ENCODE measurements around the gene SERHL2.

DNA sequence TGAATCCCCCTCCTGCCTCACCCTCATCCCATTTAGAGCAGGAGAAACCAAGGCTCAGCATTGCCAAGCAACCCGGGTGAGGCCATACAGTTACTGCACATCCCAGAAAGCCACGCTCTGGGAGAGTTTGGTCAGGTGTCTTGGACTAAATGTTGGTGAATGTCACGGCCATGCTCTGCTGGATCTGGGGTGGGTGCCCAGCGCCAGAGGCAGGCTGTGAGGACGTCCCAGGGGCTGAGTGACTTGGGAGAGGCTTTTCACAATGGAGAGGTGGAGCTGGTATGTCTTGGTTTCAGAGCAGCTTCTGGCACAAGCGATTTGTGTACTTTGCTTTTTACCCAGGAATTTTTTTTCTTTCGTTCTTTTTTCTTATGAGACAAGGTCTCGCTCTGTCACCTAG lies 6.6 kb downstream of the SERHL2 start:
- no peak for TF ChIP-seq CTCF (IDR thresholded peaks at IDR 0.05; ENCODE audit: insufficient read depth, low read length, poor library complexity, severe bottlenecking)
- no peak for TF ChIP-seq EZH2phosphoT487 (conservative IDR thresholded peaks at IDR 0.05; ENCODE audit: low read length)

All from SU-DHL-6 (cell line).